SW 1271 (cell line): ENCODE data around the gene BIK.
A peak's percentile ranks its signal among the peaks of the same experiment; 100 is the strongest.
"Not testable (repeated sequence)": the region's sequence is repeated elsewhere in the genome, so short reads cannot be mapped to it uniquely, and the experiment has no call there.

Source experiments
- DNase-seq, 2 experiments: peaks; one replicate each; lab custom pipeline; 2025; lab: John Stamatoyannopoulos, UW

BIK gene, protein sequence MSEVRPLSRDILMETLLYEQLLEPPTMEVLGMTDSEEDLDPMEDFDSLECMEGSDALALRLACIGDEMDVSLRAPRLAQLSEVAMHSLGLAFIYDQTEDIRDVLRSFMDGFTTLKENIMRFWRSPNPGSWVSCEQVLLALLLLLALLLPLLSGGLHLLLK

DNA sequence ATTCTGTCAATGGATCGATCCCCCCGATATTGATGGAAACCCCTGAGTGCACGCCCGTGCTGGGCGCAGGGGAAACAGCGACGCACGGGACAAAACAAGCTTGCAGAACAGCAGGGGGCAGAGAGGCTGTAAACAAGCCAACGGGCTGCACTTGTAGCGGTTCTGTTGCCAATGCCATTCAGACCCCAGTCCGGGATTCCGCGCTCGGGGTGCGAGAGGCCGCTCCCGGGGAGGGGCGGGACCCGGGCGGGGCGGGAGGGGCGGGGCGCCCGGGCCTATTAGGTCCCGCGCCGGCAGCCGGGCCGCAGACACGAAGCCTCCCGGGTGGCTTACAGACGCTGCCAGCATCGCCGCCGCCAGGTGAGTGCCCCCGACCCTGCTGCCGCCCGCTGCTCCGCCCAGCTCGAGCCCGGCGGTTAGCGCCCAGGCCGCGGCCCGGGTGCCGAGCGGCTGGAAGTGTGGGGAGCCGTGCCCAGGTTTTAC is at the start of gene BIK:
BIK (plus strand) TSS at position 307 of the 483 bp plus-strand sequence. CDS start 13,273 bp downstream, outside the sequence.
- DNase-seq, result peak in 1 of 2 experiments; percentile 37

DNA sequence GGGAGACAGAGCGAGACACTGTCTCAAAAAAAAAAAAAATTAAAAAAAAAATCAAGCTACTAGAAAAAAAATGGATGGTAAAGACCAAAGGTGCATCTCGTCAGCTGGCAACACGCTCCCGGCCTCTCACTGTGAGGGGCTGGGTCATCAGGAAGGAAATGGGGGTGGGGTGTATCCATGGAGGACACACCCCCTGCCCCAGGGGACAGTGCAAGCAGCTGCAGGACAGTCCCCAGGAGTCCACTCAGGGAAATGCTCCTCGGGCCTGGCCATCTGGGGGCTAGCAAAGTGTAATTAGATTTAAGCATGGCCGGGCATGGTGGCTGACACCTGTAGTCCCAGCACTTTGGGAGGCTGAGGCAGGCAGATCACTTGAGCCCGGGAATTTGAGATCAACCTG is 44.4 kb upstream of the BIK start:
- no peak for DNase-seq

DNA sequence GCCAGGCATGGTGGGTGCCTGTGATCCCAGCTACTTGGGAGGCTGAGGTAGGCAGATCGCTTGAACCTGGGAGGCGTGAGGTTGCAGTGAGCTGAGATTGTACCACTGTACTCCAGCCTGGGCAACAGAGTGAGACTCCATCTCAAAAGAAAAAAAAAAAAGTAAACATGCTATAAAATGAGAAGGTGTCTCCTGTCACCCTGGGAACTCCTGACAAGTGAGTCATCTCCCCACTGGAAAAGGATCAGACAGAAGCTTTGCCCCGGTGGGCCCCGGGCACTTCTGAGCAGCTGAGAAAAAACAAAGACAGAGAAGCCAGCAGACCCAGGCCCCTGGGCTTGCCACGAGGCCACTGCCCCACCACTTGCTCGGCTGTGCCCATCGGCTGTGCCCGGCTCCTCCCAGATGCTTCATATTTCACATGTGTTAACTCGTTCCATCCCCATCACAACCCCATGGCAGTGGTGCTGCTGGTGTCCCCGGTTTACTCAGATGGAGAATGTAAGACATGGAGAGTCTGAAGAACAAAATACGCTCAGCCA is 43.6 kb upstream of the BIK start:
- DNase-seq, result no peak

DNA sequence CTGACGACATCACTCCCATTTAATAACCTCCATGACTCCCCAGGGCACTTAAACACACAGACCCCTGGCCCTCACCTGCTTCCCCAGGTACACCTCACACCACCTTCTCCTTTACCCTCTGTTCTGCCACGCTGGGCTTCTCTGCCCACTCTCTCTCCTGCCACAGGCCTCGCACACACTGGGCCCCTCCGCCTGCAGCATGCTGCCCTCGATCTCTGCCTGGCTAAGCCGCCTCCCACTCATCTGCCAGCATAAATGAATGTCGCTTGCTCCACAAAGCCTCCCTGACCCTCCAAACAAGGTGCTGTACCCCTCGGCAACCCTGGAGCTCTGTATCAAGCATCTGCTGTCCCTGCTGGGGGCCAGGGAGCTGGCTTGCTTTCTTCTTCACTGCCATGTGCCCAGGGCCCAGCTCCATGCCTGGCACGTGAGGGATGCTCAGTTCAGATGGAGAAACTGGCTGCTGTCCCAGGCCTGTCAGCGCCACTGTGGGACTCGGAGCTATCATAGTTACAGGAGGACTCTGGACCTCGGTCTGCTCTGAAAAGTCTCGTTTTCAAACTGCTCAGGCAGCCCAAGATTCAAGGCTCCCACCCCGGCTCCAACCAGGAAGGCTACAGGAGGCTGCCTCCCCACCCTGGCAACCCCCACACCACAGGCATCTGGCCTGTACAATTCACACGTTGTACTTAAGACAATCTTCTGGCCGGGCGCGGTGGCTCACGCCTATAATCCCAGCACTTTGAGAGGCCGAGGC is 33.3 kb upstream of the BIK start:
- no peak for DNase-seq

DNA sequence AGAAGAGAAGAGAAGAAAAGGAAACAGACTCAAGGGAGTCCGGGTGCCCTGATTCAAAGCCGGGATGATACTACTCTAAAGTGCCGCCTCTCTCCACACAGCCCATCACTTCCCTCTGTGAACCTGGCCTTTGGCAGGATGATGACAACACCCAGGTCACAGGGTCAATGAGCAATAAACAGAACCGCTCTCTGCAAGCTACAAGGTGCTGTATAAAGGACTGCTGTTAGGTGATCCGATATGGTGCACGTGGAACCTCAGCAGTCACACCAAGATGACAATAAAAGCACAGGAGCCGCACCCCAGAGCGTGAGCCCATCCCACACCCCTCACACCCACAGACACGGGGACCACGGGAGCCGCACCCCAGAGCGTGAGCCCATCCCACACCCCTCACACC is 32.0 kb upstream of the BIK start:
- DNase-seq, result no peak

DNA sequence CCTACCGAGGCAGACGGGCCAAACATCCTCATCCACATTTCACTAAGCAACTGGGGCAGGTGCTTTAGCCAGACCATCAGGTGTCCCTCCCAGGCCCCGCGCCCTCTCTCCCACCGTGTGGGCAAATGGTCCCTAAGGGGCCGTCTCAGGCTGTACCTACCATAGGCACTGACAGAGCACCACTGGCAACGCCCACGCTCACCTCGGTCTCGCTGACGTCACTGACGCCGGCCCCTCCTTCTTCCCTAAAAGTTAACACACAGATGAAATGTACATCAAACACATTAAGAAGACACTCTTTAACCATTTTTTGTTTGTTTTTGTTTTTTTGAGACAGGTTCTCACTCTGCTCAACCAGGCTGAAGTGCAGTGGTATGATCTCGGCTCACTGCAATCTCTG is 30.8 kb upstream of the BIK start:
- DNase-seq, result no peak

DNA sequence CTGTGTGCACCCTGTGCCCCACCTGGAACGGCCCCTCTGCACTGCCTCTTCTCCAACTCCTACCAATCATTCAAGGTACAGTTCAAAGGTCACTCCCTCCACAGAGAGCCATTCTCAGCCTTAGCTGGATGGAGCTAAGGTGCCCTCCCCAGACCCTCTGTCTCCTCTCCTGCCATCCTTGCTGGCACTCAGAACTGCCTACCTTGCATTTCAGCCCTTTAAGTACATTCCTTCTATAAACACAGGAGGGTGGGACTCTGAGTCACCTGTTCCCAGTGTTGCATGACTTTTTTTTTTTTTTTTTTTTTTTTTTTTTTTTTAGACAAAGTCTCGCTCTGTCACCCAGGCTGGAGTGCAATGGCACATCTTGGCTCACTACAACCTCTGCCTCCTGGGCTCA is 29.9 kb upstream of the BIK start:
- DNase-seq, result no peak

DNA sequence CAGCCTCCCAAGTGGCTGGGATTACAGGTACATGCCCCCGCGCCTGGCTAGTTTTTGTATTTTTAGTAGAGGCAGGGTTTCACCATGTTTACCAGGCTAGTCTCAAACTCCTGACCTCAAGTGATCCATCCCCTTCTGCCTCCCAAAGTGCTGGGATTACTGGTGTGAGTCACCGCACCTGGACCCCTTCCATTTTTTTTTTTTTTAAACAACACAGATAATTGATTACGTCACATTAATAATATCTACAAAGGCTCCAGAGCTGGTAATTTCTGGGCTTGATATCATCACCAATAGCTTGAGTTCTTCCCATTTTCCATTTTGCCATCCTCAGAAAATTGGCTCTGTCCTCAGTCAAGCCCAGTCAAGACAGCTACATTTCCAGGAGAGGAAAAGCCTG is 28.6 kb upstream of the BIK start:
- DNase-seq, result no peak

DNA sequence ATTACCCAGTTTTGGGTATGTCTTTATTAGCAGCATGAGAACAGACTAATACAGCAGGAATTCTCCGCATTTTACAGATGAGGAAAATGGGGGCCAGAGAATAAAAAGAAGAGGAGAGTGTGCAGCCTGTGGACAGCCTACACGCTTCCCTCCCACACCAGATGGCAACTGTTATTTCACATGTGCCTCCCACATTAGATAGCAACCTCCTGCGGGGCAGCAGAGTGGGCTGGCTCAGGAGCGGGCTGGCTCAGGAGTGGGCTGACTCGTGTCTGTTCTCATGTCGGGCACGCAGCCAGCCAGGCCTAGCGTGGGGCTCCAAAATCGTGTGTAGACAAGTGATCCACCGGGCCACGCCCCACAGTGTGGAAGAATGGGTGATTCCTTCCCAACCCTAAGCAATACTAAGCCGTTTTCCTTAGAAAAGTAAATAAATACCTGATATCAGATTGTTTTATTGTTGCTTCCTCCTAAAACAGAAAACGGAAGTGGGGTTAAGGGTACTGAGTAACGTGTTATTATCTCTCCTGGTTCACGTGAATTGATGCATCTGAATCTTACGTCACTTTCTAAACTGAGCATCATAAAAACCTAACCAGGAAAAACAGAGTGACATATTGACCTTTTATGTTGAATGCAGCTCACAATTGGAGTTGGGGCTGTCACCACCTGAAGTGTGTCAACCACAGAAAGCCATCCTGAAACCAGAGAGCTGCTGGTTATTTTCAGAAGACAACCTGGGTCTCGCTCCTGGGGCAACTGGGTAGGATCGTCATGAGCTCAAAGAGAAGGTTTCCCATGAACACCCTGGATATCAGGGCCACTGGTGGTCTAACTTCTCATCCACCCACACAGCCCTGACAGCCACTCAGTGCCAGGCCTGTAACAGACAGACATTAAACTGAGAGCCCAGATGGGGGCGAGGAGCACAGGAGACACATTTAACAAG is 24.6 kb upstream of the BIK start:
- DNase-seq, result no peak

DNA sequence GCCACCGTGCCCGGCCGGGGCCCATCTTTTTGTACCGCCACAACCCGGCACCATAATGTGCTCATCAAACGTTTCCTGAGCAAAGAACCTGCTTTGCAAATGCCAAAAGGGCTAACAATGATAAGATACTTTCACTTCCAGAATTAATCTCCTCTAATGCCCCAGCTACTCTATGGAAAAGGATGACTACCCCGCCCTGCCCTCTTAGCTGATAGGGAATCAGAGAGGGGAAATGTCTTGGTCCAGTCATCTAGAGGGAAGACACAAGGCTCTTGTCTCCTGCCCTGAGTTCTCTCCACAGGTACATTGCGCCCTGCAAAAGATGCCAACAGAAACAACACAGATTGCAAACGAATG is 21.9 kb upstream of the BIK start:
- DNase-seq, result no peak

DNA sequence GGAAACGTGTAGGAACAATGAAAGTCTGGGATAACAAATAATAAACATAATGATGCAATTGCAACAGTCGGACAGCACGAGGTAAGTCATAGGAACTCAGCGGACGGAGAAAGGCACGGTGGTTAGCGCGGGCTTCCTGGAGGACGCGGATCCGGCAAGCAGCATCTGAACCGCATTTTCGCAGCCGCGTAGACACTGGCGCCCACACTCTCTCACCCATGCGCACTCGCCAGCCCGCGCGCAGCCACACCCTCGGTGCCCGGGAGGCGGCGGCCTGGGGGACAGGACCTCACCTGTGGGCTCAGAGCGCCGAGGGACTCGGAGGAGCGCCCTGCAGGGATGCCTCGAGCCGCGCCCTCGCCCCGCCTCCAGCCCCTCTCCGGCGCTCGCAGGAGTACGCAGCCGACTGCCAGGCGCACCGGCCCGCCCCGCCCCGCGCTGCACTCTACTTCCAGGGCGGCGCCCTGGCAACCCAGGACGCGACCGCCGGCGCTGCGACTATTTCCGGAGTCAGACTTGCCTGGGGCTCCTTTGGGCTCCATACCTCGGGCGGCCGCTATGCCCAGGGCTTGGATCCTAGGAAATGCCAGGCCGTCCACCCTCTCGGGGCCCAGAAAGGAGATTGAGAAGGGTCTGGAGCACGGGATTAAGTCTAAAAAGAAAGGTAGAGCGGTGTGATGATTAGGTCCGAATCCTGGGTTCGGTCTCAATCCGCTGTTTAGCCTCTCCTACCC is 21.4 kb upstream of the BIK start, which contains the start of gene TTLL1:
TTLL1 (minus strand) TSS at position 408 of the 734 bp plus-strand sequence. CDS start 13,805 bp downstream, outside the sequence.
- peak; percentile 44 to 84 for DNase-seq

DNA sequence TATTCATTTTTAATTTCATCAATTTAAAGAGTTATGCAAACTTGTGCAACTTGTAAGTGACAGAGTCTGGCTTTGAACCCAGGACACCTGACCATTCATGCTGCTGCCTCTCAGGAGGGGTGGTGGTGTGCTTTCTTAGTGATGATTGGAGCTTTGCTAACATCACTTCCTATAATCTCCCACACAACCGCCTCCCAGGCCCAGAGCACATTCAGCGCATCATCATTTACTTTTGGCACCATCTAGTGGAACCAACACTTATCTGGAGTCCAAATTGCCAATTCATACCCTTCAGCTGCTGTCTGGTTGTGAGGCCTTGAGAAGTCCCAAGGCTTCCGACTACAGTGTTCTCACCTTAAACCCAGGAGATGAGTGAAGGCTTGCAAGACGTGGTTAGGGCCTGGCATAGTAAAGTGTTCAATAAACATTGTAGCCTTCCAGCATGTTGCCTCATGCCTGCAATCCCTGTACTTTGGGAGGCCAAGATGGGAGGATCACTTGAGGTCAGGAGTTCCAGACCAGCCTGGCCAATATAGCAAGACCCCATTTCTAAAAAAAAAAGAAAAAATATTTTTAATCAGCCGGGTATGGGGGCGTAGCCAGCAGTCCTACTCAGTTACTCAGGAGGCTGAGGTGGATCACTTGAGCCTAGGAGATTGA is 20.3 kb upstream of the BIK start:
- peak; percentile 56 to 88 for DNase-seq

DNA sequence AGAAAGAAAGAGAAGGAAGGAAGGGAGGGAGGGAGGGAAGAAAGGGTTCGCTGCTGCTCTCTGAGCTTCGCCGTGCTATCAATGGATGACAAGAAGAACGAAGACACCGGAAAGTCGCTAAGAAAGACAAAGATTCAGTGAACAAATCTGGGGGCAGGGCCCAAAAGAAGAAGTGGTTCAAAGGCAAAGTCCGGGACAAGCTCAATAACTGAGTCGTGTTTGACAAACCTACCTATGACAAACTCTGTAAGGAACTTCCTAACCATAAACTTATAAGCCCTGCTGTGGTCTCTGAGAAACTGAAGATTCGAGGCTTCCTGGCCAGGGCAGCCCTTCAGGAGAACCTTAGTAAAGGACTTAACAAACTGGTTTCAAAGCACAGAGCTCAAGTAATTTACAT is 18.5 kb upstream of the BIK start:
- no peak for DNase-seq

DNA sequence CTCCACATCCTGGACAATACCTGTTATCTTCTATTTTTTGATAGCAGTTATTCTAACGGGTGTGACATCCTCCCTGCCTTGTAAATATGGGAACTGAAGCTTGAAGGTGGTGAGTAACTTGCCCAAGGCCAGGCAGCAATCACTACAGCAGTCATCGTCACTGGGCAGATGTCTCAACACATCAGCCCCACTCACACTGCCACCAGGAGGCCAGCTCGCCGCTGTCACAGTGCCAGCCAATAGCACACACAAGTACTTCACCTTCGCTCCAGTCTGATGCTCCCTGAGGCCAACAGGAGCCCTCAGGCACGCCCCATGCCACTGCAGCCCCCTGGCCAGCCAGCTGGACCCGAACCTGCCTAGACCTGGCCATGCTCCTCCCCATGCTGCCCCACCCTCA is 16.5 kb upstream of the BIK start:
- peak in 1 of 2 experiments; percentile 21 for DNase-seq

DNA sequence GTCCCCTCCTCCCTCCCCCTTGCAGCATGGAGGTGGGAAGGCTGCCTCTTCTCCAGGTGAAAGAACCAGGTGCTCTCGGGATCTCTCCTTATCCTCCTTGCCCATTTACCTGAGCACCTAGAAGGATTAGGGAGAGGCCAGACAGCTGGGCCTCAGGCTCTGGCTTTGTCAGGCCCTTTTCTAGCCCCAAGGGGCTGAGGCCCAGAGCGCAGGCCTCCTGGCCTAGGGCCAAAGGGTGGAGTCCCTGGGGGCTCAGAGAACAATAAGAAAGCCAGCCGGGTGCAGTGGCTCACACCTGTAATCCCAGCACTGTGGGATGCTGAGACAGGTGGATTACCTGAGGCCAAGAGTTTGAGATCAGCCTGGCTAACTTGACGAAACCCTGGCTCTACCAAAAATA is 16.0 kb upstream of the BIK start:
- no peak for DNase-seq

DNA sequence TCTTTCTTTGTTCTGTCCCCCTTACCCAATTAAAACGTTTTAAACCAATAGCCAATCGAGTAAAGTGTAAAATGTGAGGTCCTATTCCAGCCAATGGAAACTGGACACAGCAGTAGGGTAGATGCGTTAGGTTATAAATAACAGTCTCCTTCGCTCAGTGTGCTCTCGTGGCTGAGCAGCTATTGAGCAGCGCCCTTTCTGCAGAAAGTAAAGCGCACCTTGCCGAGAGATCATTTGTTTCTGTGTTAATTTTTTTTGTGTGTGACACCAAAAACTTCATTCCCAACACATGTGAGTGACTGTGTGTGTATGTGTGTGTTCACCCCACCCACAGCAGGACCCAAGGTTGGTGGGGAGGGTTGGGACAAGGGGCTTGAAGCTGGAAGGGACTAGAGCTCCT is 14.1 kb upstream of the BIK start:
- DNase-seq, result no peak

DNA sequence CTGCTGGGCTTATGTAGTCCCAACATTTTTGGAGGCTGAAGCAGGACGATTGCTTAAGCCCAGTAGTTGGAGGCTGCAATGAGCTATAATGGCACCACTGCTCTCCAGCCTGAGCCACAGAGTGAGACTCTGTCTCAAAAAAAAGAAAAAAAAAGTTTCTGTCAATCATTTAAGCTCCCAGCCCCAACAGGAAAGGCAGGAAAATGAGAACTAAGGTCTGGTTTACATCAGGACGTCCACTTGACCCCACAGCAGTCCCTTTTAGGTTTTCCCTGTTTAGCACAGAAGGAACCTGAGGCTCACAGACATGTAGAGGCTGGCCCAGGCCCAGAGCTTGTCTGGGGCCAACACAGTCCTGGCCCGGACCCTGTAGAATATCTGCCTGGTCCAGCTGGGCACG is 12.2 kb upstream of the BIK start:
- DNase-seq, result no peak

DNA sequence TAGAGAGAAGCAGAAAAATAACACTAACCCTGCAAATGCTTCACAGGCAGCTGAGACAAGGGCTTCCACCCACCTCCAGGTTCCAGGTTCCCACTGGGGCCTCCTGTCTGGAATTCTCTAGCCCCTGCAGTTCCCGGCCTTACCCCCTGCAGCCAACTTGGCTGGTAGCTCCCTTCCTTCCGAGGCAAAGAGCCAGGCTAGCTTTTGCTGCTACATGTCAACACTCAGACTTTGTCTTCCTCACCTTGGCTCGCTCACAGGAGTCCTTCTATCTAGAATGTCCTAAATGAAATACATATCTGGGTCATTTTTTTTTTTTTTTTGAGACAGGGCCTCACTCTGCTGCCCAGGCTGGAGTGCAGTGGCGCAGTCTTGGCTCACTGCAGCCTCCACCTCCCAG is 11.5 kb upstream of the BIK start:
- DNase-seq, result no peak

DNA sequence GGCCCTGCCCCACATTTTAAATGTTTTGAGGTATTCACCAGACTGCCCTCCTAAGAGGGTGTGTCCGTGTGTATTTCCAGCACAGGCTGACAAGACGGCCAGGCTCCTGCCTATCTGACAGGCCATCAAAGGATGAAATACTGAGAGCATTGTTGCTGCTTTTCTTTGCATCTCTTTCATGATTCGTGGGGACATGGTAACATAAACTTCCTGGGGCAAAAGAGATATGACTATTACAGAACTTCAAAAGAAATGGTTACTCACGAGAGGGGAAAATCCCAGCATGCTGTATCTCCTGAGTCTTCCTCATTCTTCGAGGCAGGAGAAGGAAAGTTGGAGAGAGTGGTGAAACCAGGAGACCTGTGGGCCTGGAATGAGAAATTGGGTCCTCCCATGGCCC is 10.3 kb upstream of the BIK start:
- no peak for DNase-seq

DNA sequence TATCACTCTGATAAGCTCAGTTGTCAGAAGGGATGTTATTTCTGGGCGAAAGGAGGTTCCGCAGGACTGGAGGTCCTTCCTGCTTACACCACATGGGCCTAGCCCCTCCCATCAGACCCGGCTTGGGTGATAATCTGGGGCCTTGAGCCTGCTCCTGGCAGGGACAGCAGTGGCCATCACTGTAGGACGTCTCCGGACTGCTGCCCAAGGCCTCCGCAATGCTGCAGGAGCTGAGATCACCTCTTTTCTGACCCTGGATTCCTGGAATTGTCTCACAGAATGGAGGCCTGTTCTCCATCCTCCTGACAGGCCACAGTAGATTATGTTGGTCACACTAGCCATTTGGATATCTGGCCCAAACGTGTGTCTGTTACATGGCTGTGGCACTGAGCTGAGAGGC is 9.2 kb upstream of the BIK start:
- no peak for DNase-seq

DNA sequence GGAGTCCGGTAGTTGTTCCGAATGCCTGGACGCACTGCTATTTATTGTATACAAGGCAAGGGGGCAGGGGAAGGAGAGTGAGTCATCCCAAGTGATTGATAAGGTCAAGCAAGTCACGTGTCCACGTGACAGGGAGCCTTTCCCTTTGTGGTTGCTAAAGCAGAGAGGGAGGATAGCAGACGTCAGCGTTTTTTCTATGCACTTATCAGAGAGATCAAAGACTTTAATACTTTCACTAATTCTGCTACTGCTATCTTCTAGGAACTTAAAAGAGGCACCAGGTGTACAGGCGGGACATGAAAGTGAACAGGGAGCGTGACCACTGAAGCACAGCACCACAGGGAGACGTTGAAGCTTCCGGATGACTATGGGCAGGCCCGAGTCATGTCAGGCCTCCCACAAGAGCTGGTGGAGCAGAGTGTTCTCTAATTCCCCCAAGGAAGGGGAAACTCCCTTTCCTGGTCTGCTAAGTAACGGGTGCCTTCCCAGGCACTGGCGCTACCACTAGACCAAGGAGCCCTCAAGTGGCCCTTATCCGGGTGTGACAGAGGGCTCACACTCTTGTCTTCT is 6.4 kb upstream of the BIK start:
- DNase-seq, result not testable (repeated sequence)
